GM19025 (cell line): ENCODE results near the gene RSRC1.
"Not testable (repeated sequence)": the region's sequence is repeated elsewhere in the genome, so short reads cannot be mapped to it uniquely, and the experiment has no call there.

Experiments used
- ATAC-seq: cut with Tn5 transposase; IDR thresholded peaks from one replicate; pipeline ENCODE4 v1.9.1; 2021; ENCODE audit warnings: mild to moderate bottlenecking, low read depth, moderate library complexity; ENCODE audit not compliant: unreplicated experiment

Gene RSRC1

GRCh38 chr3:158098834-158099424 is 11.0 kb upstream of the RSRC1 start:
- no peak for ATAC-seq

GRCh38 chr3:158100681-158101080 is 9.2 kb upstream of the RSRC1 start:
- ATAC-seq = no peak

- ATAC-seq = no peak
These were observed 8.3 kb upstream of the RSRC1 start for GRCh38 chr3:158101335-158102241.

- ATAC-seq = no peak
These were observed 7.4 kb upstream of the RSRC1 start for GRCh38 chr3:158102242-158103080.

GRCh38 chr3:158103081-158103886 is 6.6 kb upstream of the RSRC1 start:
- no peak for ATAC-seq

GRCh38 chr3:158103887-158104327 is 6.0 kb upstream of the RSRC1 start:
- ATAC-seq = no peak

- ATAC-seq = no peak
These were observed 5.4 kb upstream of the RSRC1 start for GRCh38 chr3:158104431-158104921.

- no peak for ATAC-seq
These were observed 4.7 kb upstream of the RSRC1 start for GRCh38 chr3:158105119-158105709.

- ATAC-seq = no peak
These were observed 4.1 kb upstream of the RSRC1 start for GRCh38 chr3:158105710-158106253.

- no peak for ATAC-seq
These were observed 3.0 kb upstream of the RSRC1 start for GRCh38 chr3:158106766-158107471.

- no peak for ATAC-seq
These were observed 2.1 kb upstream of the RSRC1 start for GRCh38 chr3:158107605-158108444.

- no peak for ATAC-seq
These were observed 1.4 kb upstream of the RSRC1 start for GRCh38 chr3:158108445-158108985.

- peak; percentile 1 for ATAC-seq
These were observed 540 bp upstream of the RSRC1 start for GRCh38 chr3:158109295-158109803.

- ATAC-seq = no peak
These were observed 749 bp downstream of the RSRC1 start for GRCh38 chr3:158110658-158111018.

- ATAC-seq = no peak
These were observed 2.0 kb downstream of the RSRC1 start for GRCh38 chr3:158111861-158112260.

- ATAC-seq = not testable (repeated sequence)
These were observed 3.7 kb downstream of the RSRC1 start for GRCh38 chr3:158113595-158113994.

GRCh38 chr3:158120330-158120729 is 10.4 kb downstream of the RSRC1 start:
- no peak for ATAC-seq
